Gastrocnemius medialis (tissue), 4 donors: ENCODE measurements around the gene GALNT2. TPM values are rescaled to one million over a fixed set of nuclear protein-coding genes. Genes with fewer than 3 reads are reported as not detected.
A peak's percentile ranks its signal among the peaks of the same experiment; 100 is the strongest.

ENCODE experiments used
- ATAC-seq, 2 donors: fragments of 150-250 bp; one replicate each; pipeline ENCODE4 v1.9.1; 2016
- DNase-seq, 2 donors: peaks; one replicate each; pipeline ENCODE4 v3.0.0-alpha.2; 2019
- H3K27ac ChIP-seq, 4 donors: fragments of 200-600 bp; sonication (generic); 1 replicate in 1 of 4; 2 replicates in 3 of 4; pipeline ENCODE4 v1.5.1; 2016 to 2018; ENCODE audit warnings: mild to moderate bottlenecking in 2 of 4, moderate library complexity in 1 of 4
- H3K27me3 ChIP-seq, 3 donors: fragments of 200-600 bp; sonication (generic) in 2 of 3; 1 replicate in 1 of 3; 2 replicates in 2 of 3; pipeline versions ENCODE4 v1.5.1 to v1.6.0; 2016 to 2019; ENCODE audit warnings: mild to moderate bottlenecking in 1 of 3, moderate library complexity in 1 of 3
- H3K36me3 ChIP-seq, 2 donors: fragments of 200-600 bp; sonication (generic) in 1 of 2; one replicate each; pipeline ENCODE4 v1.5.1; 2017 to 2018
- H3K4me1 ChIP-seq, 2 donors: fragments of 200-600 bp; sonication (generic) in 1 of 2; one replicate each; pipeline ENCODE4 v1.5.1; 2016 to 2017; ENCODE audit warnings: mild to moderate bottlenecking in 2 of 2
- H3K4me3 ChIP-seq, 4 donors: fragments of 200-600 bp; sonication (generic) in 3 of 4; 1 replicate in 1 of 4; 2 replicates in 3 of 4; pipeline ENCODE4 v1.5.1; 2016 to 2019; ENCODE audit warnings: mild to moderate bottlenecking in 2 of 4
- H3K9me3 ChIP-seq, 3 donors: fragments of 200-600 bp; sonication (generic) in 2 of 3; 1 replicate in 1 of 3; 2 replicates in 2 of 3; pipeline ENCODE4 v1.5.1; 2016 to 2019
- POLR2A ChIP-seq, 2 donors: fragments of 450-650 bp; IDR thresholded peaks; one replicate each; pipeline ENCODE4 v1.6.1; 2017; ENCODE audit warnings: antibody characterized with exemption in 2 of 2, mild to moderate bottlenecking in 2 of 2, moderate library complexity in 2 of 2
- in situ Hi-C, 4 donors: fragments of 200-750 bp; cut with MboI; loops; one replicate each; pipeline versions ENCODE4 v1.15.0 to v1.8.0; 2017; ENCODE audit warnings: low sequenced_read_pairs in 4 of 4
- intact Hi-C: fragments of 100-400 bp; cut with DNase I; formaldehyde crosslinking; loops from one replicate; pipeline ENCODE4 v1.15.1; 2023; ENCODE audit warnings: low total_unique reads
- total RNA-seq, 4 donors: library from RNA; depleted of rRNA; stranded (reverse); fragments of >200 nt; gene quantifications; one replicate each; pipeline versions ENCODE4 v1.1.0 to v1.2.3, GENCODE V29; 2016
- TF ChIP-seq, protein P1 (sequence below), 5 experiments: fragments of 450-650 bp in 3 of 5; fragments of 200-600 bp in 2 of 5; sonication (generic) in 2 of 5; IDR thresholded peaks in 4 of 5; conservative IDR thresholded peaks in 1 of 5; 1 replicate in 4 of 5; 2 replicates in 1 of 5; pipeline ENCODE4 v1.5.1; 2016 to 2019; ENCODE audit warnings: antibody characterized with exemption in 5 of 5, mild to moderate bottlenecking in 3 of 5, moderate library complexity in 3 of 5

Gene GALNT2
- total RNA-seq, 4 donors from 2014 or later = 73.7 to 106 (median 78.3) TPM

DNA sequence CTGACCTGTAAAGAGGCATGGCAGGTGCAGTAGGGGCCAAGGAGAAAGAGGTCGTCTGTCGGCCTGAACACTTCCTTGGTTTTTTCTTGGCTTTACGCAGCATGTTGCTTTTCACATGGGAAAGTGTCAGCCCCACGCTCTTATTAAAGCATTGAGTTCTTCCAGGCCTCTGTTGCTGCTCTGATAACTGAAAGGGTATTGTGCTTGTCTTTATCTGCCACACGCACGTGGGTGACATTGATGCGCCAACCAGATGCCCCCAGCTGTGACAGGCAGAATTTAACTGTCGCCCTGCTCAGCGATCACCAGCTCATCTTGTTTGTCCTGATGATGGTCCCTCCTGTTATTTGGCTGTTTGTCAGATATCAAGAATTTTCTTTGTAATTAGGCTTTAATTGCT lies 76.5 kb downstream of the GALNT2 start:
- ATAC-seq = no peak
- H3K27ac ChIP-seq = no peak overlapping the region

DNA sequence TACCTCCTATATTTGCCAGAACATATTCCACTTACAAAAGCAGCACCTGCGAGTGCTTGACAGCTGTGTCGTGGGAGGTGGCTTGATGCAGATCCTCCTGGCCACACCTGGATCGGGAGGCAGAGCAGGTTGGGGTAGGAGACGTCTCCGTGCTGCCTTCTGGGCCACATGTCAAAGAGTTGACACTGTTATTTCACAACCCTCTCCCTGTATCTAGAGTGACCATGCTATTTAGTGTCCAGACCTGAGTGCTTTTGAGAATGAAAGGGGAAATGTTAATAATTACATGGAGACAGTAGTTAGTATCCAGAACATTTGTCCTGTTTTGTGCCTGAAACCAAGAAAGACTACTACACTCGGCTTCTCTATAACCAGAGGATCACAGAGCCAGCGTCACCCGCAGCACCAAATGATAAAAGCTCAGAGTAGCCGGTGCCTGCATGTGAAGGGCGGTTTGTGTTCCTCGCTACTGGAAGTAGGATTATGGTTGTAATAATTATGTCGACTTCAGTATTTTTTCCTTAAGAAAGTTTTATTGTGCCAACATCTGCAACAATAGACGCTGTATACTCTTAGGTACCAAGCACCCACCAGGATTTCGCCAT lies 77.1 kb downstream of the GALNT2 start:
- no peak overlapping the region for H3K4me3 ChIP-seq
- H3K9me3 ChIP-seq = no peaks in the 10 kb centered on the region
- H3K4me1 ChIP-seq = peaks cover 83 to 89% of the 10 kb centered on the region in 2 donors
- DNase-seq (no peak), ATAC-seq (peak; percentile 26 to 54)
- intact Hi-C loops (no loop called here), in situ Hi-C loops (no loop called here)
- no peaks in the 10 kb centered on the region for H3K27me3 ChIP-seq
- H3K36me3 ChIP-seq = no peaks in the 10 kb centered on the region
- no peak overlapping the region for H3K27ac ChIP-seq
- TF ChIP-seq, protein P1, sequence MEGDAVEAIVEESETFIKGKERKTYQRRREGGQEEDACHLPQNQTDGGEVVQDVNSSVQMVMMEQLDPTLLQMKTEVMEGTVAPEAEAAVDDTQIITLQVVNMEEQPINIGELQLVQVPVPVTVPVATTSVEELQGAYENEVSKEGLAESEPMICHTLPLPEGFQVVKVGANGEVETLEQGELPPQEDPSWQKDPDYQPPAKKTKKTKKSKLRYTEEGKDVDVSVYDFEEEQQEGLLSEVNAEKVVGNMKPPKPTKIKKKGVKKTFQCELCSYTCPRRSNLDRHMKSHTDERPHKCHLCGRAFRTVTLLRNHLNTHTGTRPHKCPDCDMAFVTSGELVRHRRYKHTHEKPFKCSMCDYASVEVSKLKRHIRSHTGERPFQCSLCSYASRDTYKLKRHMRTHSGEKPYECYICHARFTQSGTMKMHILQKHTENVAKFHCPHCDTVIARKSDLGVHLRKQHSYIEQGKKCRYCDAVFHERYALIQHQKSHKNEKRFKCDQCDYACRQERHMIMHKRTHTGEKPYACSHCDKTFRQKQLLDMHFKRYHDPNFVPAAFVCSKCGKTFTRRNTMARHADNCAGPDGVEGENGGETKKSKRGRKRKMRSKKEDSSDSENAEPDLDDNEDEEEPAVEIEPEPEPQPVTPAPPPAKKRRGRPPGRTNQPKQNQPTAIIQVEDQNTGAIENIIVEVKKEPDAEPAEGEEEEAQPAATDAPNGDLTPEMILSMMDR (IDR thresholded peaks at IDR 0.05 in 4 of 5, conservative IDR thresholded peaks at IDR 0.05 in 1 of 5) = no peak
- no peak for TF ChIP-seq POLR2A (IDR thresholded peaks at IDR 0.05)

More for the DNA sequence above, 76.5 kb downstream of the GALNT2 start:
- H3K9me3 ChIP-seq = no peaks in the 10 kb centered on the region
- TF ChIP-seq, protein P1 (IDR thresholded peaks at IDR 0.05 in 4 of 5, conservative IDR thresholded peaks at IDR 0.05 in 1 of 5) = no peak
- TF ChIP-seq POLR2A (IDR thresholded peaks at IDR 0.05) = no peak
- in situ Hi-C loops (no loop called here), intact Hi-C loops (no loop called here)
- no peak overlapping the region for H3K4me3 ChIP-seq
- H3K36me3 ChIP-seq = no peaks in the 10 kb centered on the region
- no peaks in the 10 kb centered on the region for H3K27me3 ChIP-seq
- DNase-seq = no peak
- peaks cover 85 to 88% of the 10 kb centered on the region in 2 donors for H3K4me1 ChIP-seq

DNA sequence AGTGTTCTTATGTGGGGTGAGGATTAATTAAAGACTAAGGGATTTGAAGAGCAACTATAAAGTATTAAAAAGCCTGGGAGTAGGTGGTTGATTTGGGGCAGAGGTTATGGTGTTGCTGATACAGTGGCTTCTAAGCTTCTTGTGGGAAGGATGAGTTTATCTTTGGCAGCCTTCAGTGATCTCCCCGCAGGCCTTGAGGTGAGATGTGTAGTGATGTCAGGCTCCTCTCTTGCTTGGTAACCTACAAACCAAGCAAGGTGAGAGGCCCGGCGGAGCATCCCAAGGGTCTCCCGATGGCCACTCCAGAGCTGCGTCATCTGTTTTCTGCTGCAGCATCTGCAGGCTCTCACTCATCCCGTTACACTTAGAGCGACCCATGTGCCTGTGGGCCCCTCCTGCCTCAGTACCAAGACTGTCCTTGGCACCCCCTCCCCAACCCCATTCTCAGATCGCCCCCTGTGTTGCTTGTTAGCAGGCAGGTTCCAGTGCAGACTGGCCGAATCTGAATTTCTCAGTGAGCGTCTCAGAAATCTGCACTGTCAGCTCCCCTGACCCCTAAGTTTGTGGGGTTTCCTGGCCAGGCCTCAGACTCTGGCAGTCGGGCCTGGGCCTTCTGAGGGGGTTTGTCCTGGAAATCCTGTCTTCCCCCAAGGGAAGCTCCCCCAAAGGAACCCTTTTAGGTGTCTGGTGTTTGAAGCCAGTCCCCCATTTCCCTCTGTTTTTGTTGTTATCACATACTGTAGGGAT lies 77.9 kb downstream of the GALNT2 start:
- Histone ChIP-seq H3K27me3 (no peaks in the 10 kb centered on the region), H3K4me3 (no peak overlapping the region), H3K4me1 (peaks cover 83 to 88% of the 10 kb centered on the region in 2 donors), H3K27ac (peak overlapping the region in 2 of 4 donors; percentile 12 to 18), H3K36me3 (no peaks in the 10 kb centered on the region), H3K9me3 (no peaks in the 10 kb centered on the region)
- TF ChIP-seq POLR2A (IDR thresholded peaks at IDR 0.05) = no peak
- TF ChIP-seq, protein P1 (IDR thresholded peaks at IDR 0.05 in 4 of 5, conservative IDR thresholded peaks at IDR 0.05 in 1 of 5) = no peak
- ATAC-seq (no peak), DNase-seq (no peak)
- intact Hi-C loops = no loop called here
- in situ Hi-C loops = no loop called here

DNA sequence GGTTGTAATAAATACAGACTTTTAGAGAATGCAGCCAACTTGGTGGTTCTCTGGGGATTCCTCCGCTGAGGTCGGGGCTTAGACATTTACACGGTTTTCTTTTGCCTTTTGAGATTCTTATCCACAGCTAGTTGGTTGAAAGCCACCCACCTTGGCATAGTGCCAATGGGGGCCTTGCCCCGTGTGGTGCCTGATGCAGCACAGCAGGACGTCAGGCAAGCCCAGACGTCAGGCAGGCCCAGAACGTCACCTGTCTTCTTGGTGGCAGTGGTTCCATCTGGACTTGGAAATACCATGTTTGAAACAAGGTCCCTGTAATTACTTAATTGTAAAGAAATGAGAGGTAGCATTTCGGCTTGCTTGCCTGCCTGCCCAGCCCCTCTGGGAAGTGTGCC lies 78.5 kb downstream of the GALNT2 start:
- H3K4me3 ChIP-seq = no peak overlapping the region
- in situ Hi-C loops = no loop called here
- intact Hi-C loops = no loop called here
- TF ChIP-seq, protein P1 (IDR thresholded peaks at IDR 0.05 in 4 of 5, conservative IDR thresholded peaks at IDR 0.05 in 1 of 5) = no peak
- TF ChIP-seq POLR2A (IDR thresholded peaks at IDR 0.05) = no peak
- H3K4me1 ChIP-seq = peaks cover 82 to 88% of the 10 kb centered on the region in 2 donors
- no peaks in the 10 kb centered on the region for H3K9me3 ChIP-seq
- no peaks in the 10 kb centered on the region for H3K36me3 ChIP-seq
- H3K27ac ChIP-seq = peak overlapping the region; percentile 7 to 18 (median 10)
- no peaks in the 10 kb centered on the region for H3K27me3 ChIP-seq
- DNase-seq (no peak), ATAC-seq (no peak)
